ENCODE results near the gene BHLHE41.

- TF ChIP-seq CTCF (conservative IDR thresholded peaks at IDR 0.05; ENCODE audit: low read length) (no peak), EZH2phosphoT487 (IDR thresholded peaks at IDR 0.05; ENCODE audit: borderline replicate concordance) (no peak)
These were observed 8.7 kb upstream of the BHLHE41 start for GRCh38 chr12:26133521-26133920.

All from Loucy (cell line).